HepG2 (cell line): Measurements from ENCODE around the gene GLUL. TPM values are rescaled to one million over a fixed set of nuclear protein-coding genes. Genes with fewer than 3 reads are reported as not detected.

ENCODE experiments used
- DNMT1 ChIP-seq: sonication (generic); formaldehyde crosslinking; IDR thresholded peaks from 2 replicates; pipeline ENCODE4 v1.5.1; 2020; ENCODE audit warnings: mild to moderate bottlenecking, missing genetic modification reagents
- FOXC1 ChIP-seq: sonication (generic); formaldehyde crosslinking; IDR thresholded peaks from 2 replicates; pipeline ENCODE4 v1.8.0; 2022; ENCODE audit warnings: mild to moderate bottlenecking, missing genetic modification reagents, borderline replicate concordance
- FOXO1 ChIP-seq: sonication (generic); formaldehyde crosslinking; IDR thresholded peaks from 2 replicates; pipeline ENCODE4 v1.4.0; 2020; ENCODE audit warnings: missing genetic modification reagents
- KDM1A ChIP-seq: IDR thresholded peaks from 2 replicates; pipeline ENCODE4 v1.6.1; 2016; ENCODE audit warnings: missing compliant biosample characterization
- KLF13 ChIP-seq: sonication (generic); formaldehyde crosslinking; IDR thresholded peaks from 2 replicates; pipeline ENCODE4 v1.4.0; 2020; ENCODE audit warnings: mild to moderate bottlenecking, missing genetic modification reagents
- MXD3 ChIP-seq: IDR thresholded peaks from 2 replicates; pipeline ENCODE4 v1.6.1; 2016; ENCODE audit warnings: mild to moderate bottlenecking, missing biosample characterization, missing genetic modification reagents
- PATZ1 ChIP-seq: sonication (generic); formaldehyde crosslinking; IDR thresholded peaks from 2 replicates; pipeline ENCODE4 v1.4.0; 2020; ENCODE audit warnings: missing genetic modification reagents
- PHF8 ChIP-seq: sonication (generic); formaldehyde crosslinking; IDR thresholded peaks from 2 replicates; pipeline ENCODE4 v1.5.0; 2020; ENCODE audit warnings: missing genetic modification reagents
- PPARG ChIP-seq: conservative IDR thresholded peaks from 2 replicates; pipeline ENCODE4 v1.6.1; 2016; ENCODE audit warnings: missing biosample characterization, missing genetic modification reagents
- SOX5 ChIP-seq: IDR thresholded peaks from 2 replicates; pipeline ENCODE4 v1.6.1; 2016; ENCODE audit warnings: borderline replicate concordance
- TFE3 ChIP-seq: IDR thresholded peaks from 2 replicates; pipeline ENCODE4 v1.6.1; 2016
- TRAFD1 ChIP-seq: sonication (generic); formaldehyde crosslinking; IDR thresholded peaks from 2 replicates; pipeline ENCODE4 v1.5.1; 2020; ENCODE audit warnings: missing genetic modification reagents, mild to moderate bottlenecking, borderline replicate concordance
- ZBTB26 ChIP-seq: IDR thresholded peaks from 2 replicates; pipeline ENCODE4 v1.6.1; 2016; ENCODE audit warnings: missing compliant biosample characterization, missing genetic modification reagents, borderline replicate concordance
- ZMYM2 ChIP-seq: sonication (generic); formaldehyde crosslinking; IDR thresholded peaks from 2 replicates; pipeline ENCODE4 v1.8.0; 2022; ENCODE audit warnings: mild to moderate bottlenecking, missing genetic modification reagents
- ZNF30 ChIP-seq: sonication (generic); formaldehyde crosslinking; IDR thresholded peaks from 2 replicates; pipeline ENCODE4 v1.5.0; 2020; ENCODE audit warnings: mild to moderate bottlenecking, missing genetic modification reagents
- ZNF326 ChIP-seq: sonication (generic); formaldehyde crosslinking; IDR thresholded peaks from 2 replicates; pipeline ENCODE4 v1.4.0; 2020; ENCODE audit warnings: missing genetic modification reagents, borderline replicate concordance
- ZNF333 ChIP-seq: sonication (generic); formaldehyde crosslinking; IDR thresholded peaks from 2 replicates; pipeline ENCODE4 v1.4.0; 2020; ENCODE audit warnings: mild to moderate bottlenecking, missing genetic modification reagents, borderline replicate concordance
- ZNF350 ChIP-seq: sonication (generic); formaldehyde crosslinking; IDR thresholded peaks from 2 replicates; pipeline ENCODE4 v1.4.0; 2020; ENCODE audit warnings: mild to moderate bottlenecking, low read depth, missing genetic modification reagents, borderline replicate concordance
- ZNF446 ChIP-seq: sonication (generic); formaldehyde crosslinking; IDR thresholded peaks from 2 replicates; pipeline ENCODE4 v1.5.0; 2020; ENCODE audit warnings: mild to moderate bottlenecking, missing genetic modification reagents
- ZNF563 ChIP-seq: sonication (generic); formaldehyde crosslinking; IDR thresholded peaks from 2 replicates; pipeline ENCODE4 v1.8.0; 2022; ENCODE audit warnings: mild to moderate bottlenecking, moderate library complexity, missing genetic modification reagents
- ZNF709 ChIP-seq: sonication (generic); formaldehyde crosslinking; IDR thresholded peaks from 2 replicates; pipeline ENCODE4 v1.5.0; 2020; ENCODE audit warnings: mild to moderate bottlenecking, missing genetic modification reagents
- ZNF781 ChIP-seq: sonication (generic); formaldehyde crosslinking; IDR thresholded peaks from 2 replicates; pipeline ENCODE4 v1.5.1; 2020; ENCODE audit warnings: borderline replicate concordance, mild to moderate bottlenecking, missing genetic modification reagents; ENCODE audit errors: not compliant biosample characterization
- ZSCAN20 ChIP-seq: sonication (generic); formaldehyde crosslinking; IDR thresholded peaks from 2 replicates; pipeline ENCODE4 v1.4.0; 2020; ENCODE audit warnings: missing genetic modification reagents, mild to moderate bottlenecking, borderline replicate concordance
- polyA plus RNA-seq, 8 experiments: library from polyadenylated mRNA; depleted of rRNA in 3 of 8; stranded (reverse) in 7 of 8; unstranded in 1 of 8; fragments of >200 nt; fragmentation: Illumina TruSeq in 4 of 8; extraction: Trizol in 4 of 8; gene quantifications; 2 replicates each; pipeline versions ENCODE4 v1.2.1 to v1.2.3, GENCODE V29; 2011 to 2016; ENCODE audit warnings: low read depth in 4 of 8, missing spikeins in 1 of 8, mixed read lengths in 1 of 8; ENCODE audit not compliant: insufficient read depth in 1 of 8
- total RNA-seq, 5 experiments: library from RNA; depleted of rRNA; stranded (reverse); fragments of >200 nt; fragmentation: Illumina TruSeq; extraction: Trizol; gene quantifications; 2 replicates each; pipeline ENCODE4 v1.2.3, GENCODE V29; 2016; ENCODE audit warnings: low read depth in 1 of 5

GLUL gene
- total and polyA plus RNA-seq, 2 of the 13 experiments (the other 11 are each of a cell fraction or from before 2014, with no cell fraction given), result 423 to 827 TPM

- no peak; the same call in 1 of the 2 replicates for TF ChIP-seq ZBTB26 (CRISPR knock-in tag)
- TF ChIP-seq TRAFD1 (CRISPR knock-in tag), result no peak
- no peak for TF ChIP-seq KLF13 (CRISPR knock-in tag)
- no peak for TF ChIP-seq FOXO1
- no peak for TF ChIP-seq ZMYM2
- peak; percentile 79 for TF ChIP-seq ZNF563
- peak; percentile 36; the same call in 1 of the 2 replicates for TF ChIP-seq SOX5 (CRISPR knock-in tag)
- no peak for TF ChIP-seq ZNF30
- peak; percentile 21; the same call in 1 of the 2 replicates for TF ChIP-seq PATZ1 (CRISPR knock-in tag)
- no peak for TF ChIP-seq KDM1A (CRISPR knock-in tag)
- TF ChIP-seq TFE3 (CRISPR knock-in tag), result no peak
- TF ChIP-seq ZSCAN20 (CRISPR knock-in tag), result peak; percentile 84
- TF ChIP-seq ZNF446, result no peak
- TF ChIP-seq PPARG (CRISPR knock-in tag), result no peak; the same call in 1 of the 2 replicates
- no peak for TF ChIP-seq ZNF326 (CRISPR knock-in tag)
- TF ChIP-seq ZNF350 (CRISPR knock-in tag), result peak; percentile 71; the same call in 1 of the 2 replicates
- peak; percentile 87 for TF ChIP-seq PHF8 (CRISPR knock-in tag)
- peak; percentile 58 for TF ChIP-seq MXD3 (CRISPR knock-in tag)
- peak; percentile 78 for TF ChIP-seq ZNF333 (CRISPR knock-in tag)
- TF ChIP-seq ZNF709, result peak; percentile 60; the same call in 1 of the 2 replicates
- TF ChIP-seq DNMT1, result no peak
- TF ChIP-seq FOXC1, result peak; percentile 95
- peak; percentile 24 for TF ChIP-seq ZNF781
Observed at GRCh38 chr1:182391362-182392049, at the start of gene GLUL (continued).
